Sigmoid colon (tissue), 7 donors: ENCODE data around the gene MSL3. TPM values are rescaled to one million over a fixed set of nuclear protein-coding genes. Genes with fewer than 3 reads are reported as not detected.
A peak's percentile ranks its signal among the peaks of the same experiment; 100 is the strongest.

ENCODE experiments used
- DNase-seq: peaks from one replicate; pipeline ENCODE4 v3.0.0-alpha.2; 2019
- H3K27ac ChIP-seq, 4 donors: fragments of 200-600 bp; sonication (generic); one replicate each; pipeline ENCODE4 v1.5.1; 2016 to 2019; ENCODE audit warnings: mild to moderate bottlenecking in 1 of 4
- H3K27me3 ChIP-seq, 3 donors: fragments of 200-600 bp; sonication (generic); one replicate each; pipeline ENCODE4 v1.5.1; 2019; ENCODE audit warnings: mild to moderate bottlenecking in 1 of 3
- H3K36me3 ChIP-seq, 4 donors: fragments of 200-600 bp; sonication (generic); one replicate each; pipeline ENCODE4 v1.5.1; 2016 to 2019
- H3K4me1 ChIP-seq, 4 donors: fragments of 200-600 bp; sonication (generic); one replicate each; pipeline ENCODE4 v1.5.1; 2017 to 2019
- H3K4me3 ChIP-seq, 4 donors: fragments of 200-600 bp; sonication (generic); one replicate each; pipeline ENCODE4 v1.5.1; 2017 to 2019; ENCODE audit warnings: mild to moderate bottlenecking in 2 of 4, moderate library complexity in 1 of 4
- H3K9me3 ChIP-seq, 4 donors: fragments of 200-600 bp in 3 of 4; sonication (generic) in 3 of 4; one replicate each; pipeline versions ENCODE4 v1.5.1 to v1.6.1; 2013 to 2019
- EP300 ChIP-seq, 4 donors: sonication (generic); formaldehyde crosslinking; IDR thresholded peaks; one replicate each; pipeline ENCODE4 v1.6.1; 2017; ENCODE audit warnings: antibody characterized with exemption in 4 of 4
- POLR2A ChIP-seq, 2 donors: fragments of 450-650 bp; IDR thresholded peaks; one replicate each; pipeline ENCODE4 v1.6.1; 2016; ENCODE audit warnings: antibody characterized with exemption in 2 of 2, mild to moderate bottlenecking in 2 of 2, moderate library complexity in 2 of 2
- POLR2AphosphoS5 ChIP-seq, 4 donors: sonication (generic); formaldehyde crosslinking; IDR thresholded peaks; one replicate each; pipeline ENCODE4 v1.6.1; 2017; ENCODE audit warnings: antibody characterized with exemption in 4 of 4
- WGBS, 2 donors: extraction: QIAGEN DNeasy Blood & Tissue Kit; methylation state at CpG; one replicate each; pipeline ENCODE4 v1.1.7; 2013; 5-methylcytosine and 5-hydroxymethylcytosine counted together
- intact Hi-C: fragments of 100-400 bp; cut with DNase I; formaldehyde crosslinking; loops from one replicate; pipeline ENCODE4 v1.15.1; 2023
- polyA plus RNA-seq, 3 donors: library from polyadenylated mRNA; stranded (reverse); fragments of 200-250 nt; gene quantifications; one replicate each; pipeline ENCODE4 v1.2.3, GENCODE V29; 2013
- total RNA-seq, 4 donors: library from RNA; depleted of rRNA; stranded (reverse); fragments of >200 nt; gene quantifications; one replicate each; pipeline ENCODE4 v1.1.0, GENCODE V29; 2016
- TF ChIP-seq, protein P1 (sequence below), 4 experiments: fragments of 450-650 bp in 3 of 4; fragments of 200-600 bp in 1 of 4; IDR thresholded peaks; one replicate each; pipeline ENCODE4 v1.5.1; 2016 to 2019; ENCODE audit warnings: antibody characterized with exemption in 4 of 4, mild to moderate bottlenecking in 3 of 4, moderate library complexity in 2 of 4
- donor health status: healthy with polysubstance abuse.
- donor health status: Bipolar disorder and iron deficiency.
- donor health status: healthy.

MSL3 gene
- total and polyA plus RNA-seq, 7 donors = 16.8 to 49.9 (median 20.6) TPM

DNA sequence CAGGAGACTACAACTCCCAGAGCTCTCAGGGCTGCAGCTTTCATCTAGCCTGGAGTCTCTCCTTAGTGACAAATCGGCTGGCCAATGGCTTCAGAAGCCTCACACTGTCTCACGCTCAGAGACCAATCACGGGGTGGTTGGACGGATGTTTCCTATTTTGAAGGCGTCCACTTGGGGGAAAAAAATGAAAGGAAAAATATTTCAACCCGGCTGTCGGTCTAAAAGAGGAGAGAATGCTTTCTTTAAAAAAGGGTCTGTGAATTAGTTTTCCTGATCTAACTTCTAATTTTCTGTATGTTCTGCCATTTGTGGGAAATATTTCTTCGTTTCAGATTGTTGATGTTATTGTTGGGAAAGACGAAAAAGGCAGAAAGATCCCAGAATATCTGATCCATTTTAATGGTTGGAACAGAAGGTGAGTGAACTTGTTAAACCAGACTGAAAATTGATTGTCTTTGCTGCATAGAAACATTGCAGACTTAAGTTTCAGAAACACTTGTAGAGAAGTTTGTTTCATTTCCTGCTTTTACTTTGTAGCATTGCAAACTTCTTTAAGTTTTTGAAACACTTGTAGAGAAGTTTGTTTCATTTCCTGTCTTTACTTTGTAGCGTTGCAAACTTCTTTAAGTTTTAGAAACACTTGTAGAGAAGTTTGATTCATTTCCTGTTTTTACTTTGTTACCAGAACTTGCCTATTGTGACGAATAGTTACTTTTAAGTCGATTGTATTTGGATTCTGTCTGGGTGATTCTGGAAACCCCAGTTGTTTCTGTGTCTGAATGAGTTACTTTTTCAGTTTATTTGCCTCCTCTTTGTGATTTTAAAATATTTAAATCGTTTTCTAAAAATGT lies 1.6 kb downstream of the MSL3 start:
- Histone ChIP-seq H3K4me3 (peak overlapping the region; percentile 58 to 74 (median 66)), H3K9me3 (no peaks in the 10 kb centered on the region), H3K36me3 (peaks cover 0 to 35% (median 0%) of the 10 kb centered on the region in 4 donors), H3K4me1 (peaks cover 0 to 17% (median 2%) of the 10 kb centered on the region in 4 donors), H3K27me3 (no peaks in the 10 kb centered on the region), H3K27ac (peak overlapping the region; percentile 87 to 92 (median 89))
- TF ChIP-seq POLR2A (IDR thresholded peaks at IDR 0.05) (no peak), POLR2AphosphoS5 (IDR thresholded peaks at IDR 0.05) (peak in 2 of 4 donors; percentile 13 to 45)
- TF ChIP-seq, protein P1, sequence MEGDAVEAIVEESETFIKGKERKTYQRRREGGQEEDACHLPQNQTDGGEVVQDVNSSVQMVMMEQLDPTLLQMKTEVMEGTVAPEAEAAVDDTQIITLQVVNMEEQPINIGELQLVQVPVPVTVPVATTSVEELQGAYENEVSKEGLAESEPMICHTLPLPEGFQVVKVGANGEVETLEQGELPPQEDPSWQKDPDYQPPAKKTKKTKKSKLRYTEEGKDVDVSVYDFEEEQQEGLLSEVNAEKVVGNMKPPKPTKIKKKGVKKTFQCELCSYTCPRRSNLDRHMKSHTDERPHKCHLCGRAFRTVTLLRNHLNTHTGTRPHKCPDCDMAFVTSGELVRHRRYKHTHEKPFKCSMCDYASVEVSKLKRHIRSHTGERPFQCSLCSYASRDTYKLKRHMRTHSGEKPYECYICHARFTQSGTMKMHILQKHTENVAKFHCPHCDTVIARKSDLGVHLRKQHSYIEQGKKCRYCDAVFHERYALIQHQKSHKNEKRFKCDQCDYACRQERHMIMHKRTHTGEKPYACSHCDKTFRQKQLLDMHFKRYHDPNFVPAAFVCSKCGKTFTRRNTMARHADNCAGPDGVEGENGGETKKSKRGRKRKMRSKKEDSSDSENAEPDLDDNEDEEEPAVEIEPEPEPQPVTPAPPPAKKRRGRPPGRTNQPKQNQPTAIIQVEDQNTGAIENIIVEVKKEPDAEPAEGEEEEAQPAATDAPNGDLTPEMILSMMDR (IDR thresholded peaks at IDR 0.05) = peak in 1 of 4 experiments; percentile 9
- intact Hi-C loops = loop anchor here (2.0 to 10.0 kb wide), 5 partner anchors 37 to 617 kb away; partner anchors contain the start of gene ARHGAP6
- WGBS, 2 donors = 1% methylated on average over 13 of the region's 13 CpGs
- peak; percentile 94 for DNase-seq

DNA sequence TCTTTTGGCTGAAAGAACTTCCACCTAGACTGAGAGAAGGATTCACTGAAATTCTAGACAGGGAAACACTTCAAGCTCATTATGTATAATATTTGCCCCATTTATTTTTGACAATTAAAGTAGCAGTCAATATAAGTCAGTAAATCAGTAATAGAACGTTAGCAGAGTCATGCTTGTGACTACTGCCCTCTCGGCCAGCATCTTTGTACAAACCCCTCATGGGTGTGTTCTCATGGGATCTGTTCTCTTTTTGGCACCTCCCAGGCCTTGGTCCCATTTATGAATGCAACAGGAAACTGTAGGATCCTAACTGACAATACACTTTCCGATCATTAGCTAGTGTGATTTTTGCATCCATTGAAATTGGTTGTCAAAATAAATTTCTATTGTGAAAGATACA lies 2.9 kb downstream of the MSL3 start:
- Histone ChIP-seq H3K9me3 (no peaks in the 10 kb centered on the region), H3K27ac (no peak overlapping the region), H3K36me3 (peaks cover 0 to 48% (median 2%) of the 10 kb centered on the region in 4 donors), H3K4me1 (peaks cover 0 to 17% (median 2%) of the 10 kb centered on the region in 4 donors), H3K27me3 (no peaks in the 10 kb centered on the region), H3K4me3 (no peak overlapping the region)
- intact Hi-C loops = no loop called here
- TF ChIP-seq POLR2AphosphoS5 (IDR thresholded peaks at IDR 0.05) (no peak), EP300 (IDR thresholded peaks at IDR 0.05) (no peak), POLR2A (IDR thresholded peaks at IDR 0.05) (no peak)
- TF ChIP-seq, protein P1 (IDR thresholded peaks at IDR 0.05) = no peak
- DNase-seq = no peak
- 58 to 69% methylated on average over 3 of the region's 3 CpGs for WGBS, 2 donors

DNA sequence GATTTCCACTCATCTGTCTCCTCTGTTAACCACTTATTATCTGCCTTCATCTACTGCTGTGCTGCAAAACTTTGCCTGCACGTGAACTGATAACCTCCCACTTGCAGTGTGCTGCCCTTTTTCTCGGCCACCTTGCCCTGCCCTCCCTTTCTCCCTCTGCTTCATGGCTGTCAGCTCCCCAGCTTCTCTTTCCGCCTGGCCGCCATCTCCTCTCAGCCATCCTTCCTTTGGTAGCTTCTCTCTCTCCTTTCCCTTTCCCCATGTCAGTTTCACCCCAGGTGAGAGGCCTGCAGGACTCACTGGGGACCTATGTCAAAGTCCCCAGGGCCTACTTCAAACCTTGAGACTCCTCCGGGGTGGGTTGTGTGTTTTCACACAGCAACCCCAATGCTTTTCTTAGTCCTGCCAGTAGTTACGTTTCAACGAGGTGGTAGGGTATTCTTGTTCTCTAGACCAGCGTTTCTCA lies 6.6 kb downstream of the MSL3 start:
- Histone ChIP-seq H3K4me1 (peaks cover 0 to 10% (median 2%) of the 10 kb centered on the region in 4 donors), H3K27me3 (no peaks in the 10 kb centered on the region), H3K4me3 (no peak overlapping the region), H3K27ac (no peak overlapping the region), H3K36me3 (peaks cover 0 to 70% (median 2%) of the 10 kb centered on the region in 4 donors), H3K9me3 (no peaks in the 10 kb centered on the region)
- TF ChIP-seq POLR2AphosphoS5 (IDR thresholded peaks at IDR 0.05) = no peak
- 69 to 85% methylated on average over 8 of the region's 8 CpGs for WGBS, 2 donors
- no peak for DNase-seq
- intact Hi-C loops = loop anchor here (5.0 kb wide), 1 partner anchor 37 kb away; no protein-coding TSS in a partner anchor

DNA sequence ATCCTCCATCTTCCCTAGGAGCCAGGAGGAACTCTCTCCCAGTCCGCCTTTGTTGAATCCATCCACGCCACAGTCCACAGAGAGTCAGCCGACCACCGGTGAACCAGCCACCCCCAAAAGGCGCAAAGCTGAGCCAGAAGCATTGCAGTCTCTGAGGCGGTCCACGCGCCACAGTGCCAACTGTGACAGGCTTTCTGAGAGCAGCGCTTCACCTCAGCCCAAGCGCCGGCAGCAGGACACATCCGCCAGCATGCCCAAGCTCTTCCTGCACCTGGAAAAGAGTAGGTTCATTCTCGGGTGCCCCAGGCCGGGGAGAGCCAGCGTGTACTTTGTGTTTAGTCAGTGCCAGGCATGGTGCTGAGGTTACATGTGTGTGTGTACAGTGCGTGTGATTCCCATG lies 7.4 kb downstream of the MSL3 start:
- Histone ChIP-seq H3K27me3 (no peaks in the 10 kb centered on the region), H3K27ac (no peak overlapping the region), H3K9me3 (no peaks in the 10 kb centered on the region), H3K4me3 (no peak overlapping the region), H3K36me3 (peaks cover 0 to 73% (median 2%) of the 10 kb centered on the region in 4 donors), H3K4me1 (peaks cover 0 to 6% (median under 1%) of the 10 kb centered on the region in 4 donors)
- TF ChIP-seq, protein P1 (IDR thresholded peaks at IDR 0.05) = no peak
- TF ChIP-seq POLR2AphosphoS5 (IDR thresholded peaks at IDR 0.05) = no peak
- TF ChIP-seq POLR2A (IDR thresholded peaks at IDR 0.05) = no peak
- TF ChIP-seq EP300 (IDR thresholded peaks at IDR 0.05) = no peak
- DNase-seq = no peak
- intact Hi-C loops = loop anchor here (5.0 kb wide), 1 partner anchor 38 kb away; no protein-coding TSS in a partner anchor
- 89 to 94% methylated on average over 16 of the region's 16 CpGs for WGBS, 2 donors

DNA sequence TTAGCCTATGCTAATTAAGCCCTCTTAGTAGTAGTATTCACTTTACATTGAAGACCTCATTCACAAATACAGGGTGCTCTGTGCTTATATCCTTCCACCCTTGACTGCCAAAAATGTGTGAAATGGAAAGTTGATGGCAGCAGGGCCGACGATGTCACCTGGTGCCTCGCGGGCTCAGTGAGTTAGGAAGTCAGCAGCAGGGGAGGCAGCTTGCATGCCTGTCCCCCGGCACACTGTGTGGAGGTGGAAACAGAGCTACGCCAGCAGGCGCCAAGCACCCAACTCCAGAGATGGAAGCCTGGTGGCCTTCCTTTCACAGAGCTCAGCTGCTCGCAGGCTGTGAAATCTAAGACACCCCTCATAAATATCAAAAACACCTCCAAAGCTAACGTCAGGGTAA lies 8.4 kb downstream of the MSL3 start:
- no peaks in the 10 kb centered on the region for H3K27me3 ChIP-seq
- no peak for TF ChIP-seq POLR2A (IDR thresholded peaks at IDR 0.05)
- no peak for TF ChIP-seq POLR2AphosphoS5 (IDR thresholded peaks at IDR 0.05)
- no peaks in the 10 kb centered on the region for H3K9me3 ChIP-seq
- intact Hi-C loops = loop anchor here (5.0 kb wide), 1 partner anchor 39 kb away; no protein-coding TSS in a partner anchor
- 81 to 89% methylated on average over 9 of the region's 9 CpGs for WGBS, 2 donors
- peaks cover 0 to 69% (median 2%) of the 10 kb centered on the region in 4 donors for H3K36me3 ChIP-seq
- no peak for DNase-seq
- no peak overlapping the region for H3K27ac ChIP-seq
- no peaks in the 10 kb centered on the region for H3K4me1 ChIP-seq
- H3K4me3 ChIP-seq = no peak overlapping the region
